ENCODE data around the gene LYPD6. TPM values are rescaled to one million over a fixed set of nuclear protein-coding genes. Genes with fewer than 3 reads are reported as not detected.

Gene LYPD6
- total RNA-seq, 1 experiment from 2014 or later: 0.74 TPM

- H3K9me2 ChIP-seq (ENCODE audit: insufficient read depth): no peaks in the 10 kb centered on the region
- H3K4me1 ChIP-seq (replicated peaks; ENCODE audit: insufficient read depth): peaks cover 8% of the 10 kb centered on the region; the same call in 1 of the 2 replicates
- no peaks in the 10 kb centered on the region for H3K9me3 ChIP-seq (ENCODE audit: insufficient read depth, low read depth)
- no peak for TF ChIP-seq EZH2 (IDR thresholded peaks at IDR 0.05; ENCODE audit: low read depth)
- TF ChIP-seq CTCF (conservative IDR thresholded peaks at IDR 0.05): no peak
- no peak overlapping the region for H3K4me2 ChIP-seq
- H3F3A ChIP-seq (ENCODE audit: insufficient read depth, low read depth): peaks cover 8% of the 10 kb centered on the region; the same call in 1 of the 2 replicates
- H2AFZ ChIP-seq: no peak overlapping the region
- intact Hi-C loops (cut with micrococcal nuclease; ENCODE audit: unreplicated experiment): loop anchor here (1.0 to 5.0 kb wide), 2 partner anchors 11 to 44 kb away; no protein-coding TSS in a partner anchor
- CTCF ChIA-PET: interaction anchor here (0.7 kb wide), 1 partner anchor 582 kb away, joined by 4 read pairs; no protein-coding TSS in a partner anchor
- POLR2A ChIA-PET (ENCODE audit: unreplicated experiment): interaction anchor here (0.7 kb wide), 2 partner anchors 153 to 371 kb away, joined by 3 to 5 read pairs; no protein-coding TSS in a partner anchor
- BruUV-seq (replicated peaks): no TSS peak
- no peaks in the 10 kb centered on the region for H3K36me3 ChIP-seq (ENCODE audit: low read depth)
- H3K27me3 ChIP-seq (ENCODE audit: insufficient read depth, low read depth): no peaks in the 10 kb centered on the region
- DNase-seq: peak; percentile 23 to 65
- H3K27ac ChIP-seq: no peak overlapping the region
- no peaks in the 10 kb centered on the region for H3K79me2 ChIP-seq (ENCODE audit: low read depth)
- H4K20me1 ChIP-seq (ENCODE audit: insufficient read depth): no peaks in the 10 kb centered on the region
- H3K4me3 ChIP-seq: no peak overlapping the region
Observed at GRCh38 chr2:149410701-149411484, 80.5 kb downstream of the LYPD6 start.

DNA sequence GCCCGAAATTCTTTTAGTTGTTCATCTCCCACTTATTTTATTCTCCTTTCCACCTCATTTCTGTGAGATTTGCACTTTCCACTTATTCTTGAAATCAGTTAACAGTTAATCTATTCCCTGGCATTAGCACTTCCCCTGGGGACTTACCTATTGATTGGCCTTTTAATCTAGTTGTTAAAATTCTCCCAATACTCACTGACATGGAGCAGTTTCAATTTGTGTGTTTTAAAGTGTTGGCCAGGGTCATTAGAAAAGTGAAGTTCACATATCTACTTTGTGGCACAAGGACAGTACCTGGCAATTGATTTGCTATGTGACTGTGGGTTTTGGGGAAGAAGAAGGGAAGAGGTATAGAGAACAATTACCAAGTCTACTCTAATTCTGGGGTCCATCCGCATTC, 83.1 kb downstream of the LYPD6 start:
- no peak for DNase-seq
- H2AFZ ChIP-seq: no peak overlapping the region
- peaks cover 8% of the 10 kb centered on the region; the same call in 1 of the 2 replicates for H3F3A ChIP-seq (ENCODE audit: insufficient read depth, low read depth)
- H3K27me3 ChIP-seq (ENCODE audit: insufficient read depth, low read depth): no peaks in the 10 kb centered on the region
- no peaks in the 10 kb centered on the region for H3K9me2 ChIP-seq (ENCODE audit: insufficient read depth)
- no peak overlapping the region for H3K4me3 ChIP-seq
- H3K4me2 ChIP-seq: no peak overlapping the region
- H4K20me1 ChIP-seq (ENCODE audit: insufficient read depth): no peaks in the 10 kb centered on the region
- intact Hi-C loops (cut with micrococcal nuclease; ENCODE audit: unreplicated experiment): loop anchor here (5.0 kb wide), 1 partner anchor 46 kb away; no protein-coding TSS in a partner anchor
- POLR2A ChIA-PET (ENCODE audit: unreplicated experiment): no interaction called here
- BruUV-seq (replicated peaks): no TSS peak
- no peak overlapping the region for H3K27ac ChIP-seq
- no peaks in the 10 kb centered on the region for H3K9me3 ChIP-seq (ENCODE audit: insufficient read depth, low read depth)
- TF ChIP-seq EZH2 (IDR thresholded peaks at IDR 0.05; ENCODE audit: low read depth) (no peak), CTCF (conservative IDR thresholded peaks at IDR 0.05) (no peak)
- H3K36me3 ChIP-seq (ENCODE audit: low read depth): no peaks in the 10 kb centered on the region
- peaks cover 8% of the 10 kb centered on the region; the same call in 1 of the 2 replicates for H3K4me1 ChIP-seq (replicated peaks; ENCODE audit: insufficient read depth)
- CTCF ChIA-PET: no interaction called here
- no peaks in the 10 kb centered on the region for H3K79me2 ChIP-seq (ENCODE audit: low read depth)

GRCh38 chr2:149415086-149415485, 84.7 kb downstream of the LYPD6 start:
- ChIA-PET CTCF (no interaction called here), POLR2A (ENCODE audit: unreplicated experiment) (no interaction called here)
- no peaks in the 10 kb centered on the region for H4K20me1 ChIP-seq (ENCODE audit: insufficient read depth)
- no peaks in the 10 kb centered on the region for H3K36me3 ChIP-seq (ENCODE audit: low read depth)
- H3F3A ChIP-seq (ENCODE audit: insufficient read depth, low read depth): peaks cover 8% of the 10 kb centered on the region; the same call in 1 of the 2 replicates
- no peak for DNase-seq
- H3K27me3 ChIP-seq (ENCODE audit: insufficient read depth, low read depth): no peaks in the 10 kb centered on the region
- H3K4me2 ChIP-seq: no peak overlapping the region
- H3K9me3 ChIP-seq (ENCODE audit: insufficient read depth, low read depth): no peaks in the 10 kb centered on the region
- BruUV-seq (replicated peaks): no TSS peak
- H3K27ac ChIP-seq: no peak overlapping the region
- intact Hi-C loops (cut with micrococcal nuclease; ENCODE audit: unreplicated experiment): no loop called here
- H3K9me2 ChIP-seq (ENCODE audit: insufficient read depth): no peaks in the 10 kb centered on the region
- no peaks in the 10 kb centered on the region for H3K79me2 ChIP-seq (ENCODE audit: low read depth)
- H3K4me3 ChIP-seq: no peak overlapping the region
- no peak overlapping the region for H2AFZ ChIP-seq
- TF ChIP-seq EZH2 (IDR thresholded peaks at IDR 0.05; ENCODE audit: low read depth) (no peak), CTCF (conservative IDR thresholded peaks at IDR 0.05) (no peak)
- H3K4me1 ChIP-seq (replicated peaks; ENCODE audit: insufficient read depth): peaks cover 8% of the 10 kb centered on the region; the same call in 1 of the 2 replicates

Data from PC-9 (cell line).